HG03439 (cell line): ENCODE results near the gene SMAD7.

Source experiments
- ATAC-seq: cut with Tn5 transposase; IDR thresholded peaks from one replicate; pipeline ENCODE4 v1.9.1; 2021; ENCODE audit warnings: mild to moderate bottlenecking, moderate library complexity; ENCODE audit not compliant: unreplicated experiment

The SMAD7 gene, protein sequence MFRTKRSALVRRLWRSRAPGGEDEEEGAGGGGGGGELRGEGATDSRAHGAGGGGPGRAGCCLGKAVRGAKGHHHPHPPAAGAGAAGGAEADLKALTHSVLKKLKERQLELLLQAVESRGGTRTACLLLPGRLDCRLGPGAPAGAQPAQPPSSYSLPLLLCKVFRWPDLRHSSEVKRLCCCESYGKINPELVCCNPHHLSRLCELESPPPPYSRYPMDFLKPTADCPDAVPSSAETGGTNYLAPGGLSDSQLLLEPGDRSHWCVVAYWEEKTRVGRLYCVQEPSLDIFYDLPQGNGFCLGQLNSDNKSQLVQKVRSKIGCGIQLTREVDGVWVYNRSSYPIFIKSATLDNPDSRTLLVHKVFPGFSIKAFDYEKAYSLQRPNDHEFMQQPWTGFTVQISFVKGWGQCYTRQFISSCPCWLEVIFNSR

DNA sequence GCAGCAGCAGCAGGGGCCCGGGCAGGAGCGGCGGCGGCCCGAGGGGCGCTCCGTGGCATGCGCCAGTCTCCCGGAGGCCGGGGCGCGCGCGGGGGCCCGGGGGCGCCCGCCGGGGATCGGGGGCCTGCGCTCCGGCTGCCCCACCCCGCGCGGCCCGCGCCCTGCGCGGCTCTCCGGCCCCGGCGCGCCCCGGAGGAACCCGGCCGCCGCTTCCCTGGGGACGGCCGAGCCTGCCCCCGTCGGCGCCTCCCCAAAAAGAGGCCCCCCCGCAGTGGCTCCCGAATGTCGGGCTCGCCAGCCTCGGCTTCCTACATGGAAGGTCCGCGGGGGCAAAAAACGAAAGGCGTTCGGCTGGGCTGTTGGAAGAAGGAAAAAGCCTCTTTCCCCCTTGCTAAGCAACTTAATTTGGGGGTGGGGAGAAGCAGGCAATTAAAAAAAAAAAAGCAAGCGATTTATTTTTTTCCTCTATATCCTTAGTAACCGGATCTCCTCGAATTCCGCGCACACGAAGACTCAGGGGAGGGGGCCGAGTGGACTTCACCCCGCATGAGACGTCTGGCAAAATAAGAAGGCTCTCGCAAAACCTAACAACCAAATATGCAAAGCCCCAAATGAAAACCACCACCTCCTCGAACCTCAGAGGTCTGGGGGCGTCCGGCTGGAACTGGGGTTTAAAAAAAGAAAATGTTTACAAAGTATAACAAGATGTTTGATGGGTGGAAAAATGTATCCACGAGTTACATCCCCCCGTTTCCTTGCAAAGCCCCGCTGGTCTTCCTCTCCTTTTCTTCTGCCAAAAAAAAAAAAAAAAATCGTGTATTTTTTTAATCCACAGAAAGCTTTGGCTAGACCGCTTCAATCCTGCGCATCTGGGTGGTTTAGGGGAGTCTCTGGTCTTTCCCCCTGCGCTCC lies at the start of gene SMAD7:
Gene SMAD7, minus strand, starts transcription at position 430 of the 912 bp plus-strand sequence. CDS start 541 bp downstream, outside the sequence.
- ATAC-seq: no peak

DNA sequence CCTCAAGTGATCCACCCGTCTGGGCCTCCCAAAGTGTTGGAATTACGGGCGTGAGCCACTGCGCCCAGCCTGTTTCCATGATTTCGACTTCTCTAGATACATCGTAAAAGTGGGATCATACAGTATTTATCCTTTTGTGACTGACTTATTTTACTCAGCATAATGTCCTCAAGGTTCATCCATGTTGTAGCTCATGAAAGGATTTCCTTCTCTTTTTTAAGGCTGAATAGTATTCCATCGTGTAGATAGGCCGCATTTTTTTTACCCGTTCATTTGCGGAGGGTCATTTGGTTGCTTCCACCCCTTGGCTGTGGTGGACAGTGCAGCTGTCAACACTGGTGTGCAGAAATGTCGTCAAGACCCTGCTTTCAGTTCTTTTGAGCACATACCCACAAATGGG lies 48.8 kb upstream of the SMAD7 start:
- ATAC-seq: no peak

DNA sequence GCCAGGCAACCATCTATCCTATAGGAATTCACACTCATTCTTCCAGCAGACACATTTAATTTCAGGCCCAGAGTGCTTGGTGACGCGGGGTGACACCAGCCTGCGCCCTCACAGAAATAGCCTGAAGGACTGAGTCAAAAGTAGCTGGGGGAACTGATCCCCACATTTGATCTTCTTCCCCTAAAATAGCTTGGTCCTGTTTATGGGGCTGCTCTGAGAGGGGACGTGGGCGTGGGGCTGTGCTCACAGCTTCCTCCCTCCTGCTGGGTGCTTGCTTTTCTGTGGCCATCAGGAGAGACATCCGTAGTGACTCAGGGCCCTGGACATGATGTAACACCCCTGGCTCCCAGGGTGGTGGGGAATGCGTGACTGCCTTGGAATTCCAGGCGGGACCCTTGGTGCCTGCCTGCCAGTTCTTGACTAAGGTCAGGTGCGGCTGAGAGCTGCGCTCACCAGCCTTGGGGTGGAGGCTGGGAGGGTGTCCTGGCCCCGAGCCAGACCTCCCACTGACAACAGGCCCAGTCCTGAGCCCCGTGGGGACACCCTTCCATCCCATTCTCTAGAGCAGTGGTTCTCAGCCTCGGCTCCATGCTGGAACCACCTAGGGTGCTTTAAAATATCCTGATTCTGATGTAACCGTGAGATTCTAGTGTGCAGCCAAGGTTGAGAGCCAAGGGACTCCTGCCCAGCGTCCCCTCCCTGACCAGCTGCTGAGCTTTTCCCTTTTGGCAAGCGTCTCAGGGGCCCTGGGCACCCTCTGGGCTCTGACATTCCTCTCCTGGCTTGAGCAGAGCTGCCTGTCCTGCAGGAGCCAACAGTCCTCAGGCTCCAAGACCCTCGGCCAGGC lies 47.4 kb upstream of the SMAD7 start:
- no peak for ATAC-seq

DNA sequence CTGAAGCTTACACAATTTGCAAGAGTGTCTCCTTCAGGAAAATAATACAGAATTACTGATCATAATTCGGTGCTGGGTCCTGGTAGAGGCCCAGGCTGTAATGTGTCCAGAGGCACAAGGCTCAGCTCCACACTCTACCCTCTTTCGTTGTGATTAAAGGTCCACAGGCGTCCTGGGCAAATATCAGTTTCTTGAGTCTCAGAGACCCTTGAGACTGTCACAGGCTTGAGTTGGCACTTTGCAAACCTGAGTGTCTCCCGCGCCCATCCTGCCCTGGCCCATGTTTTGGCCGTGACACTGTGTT lies 46.9 kb upstream of the SMAD7 start:
- ATAC-seq: no peak

DNA sequence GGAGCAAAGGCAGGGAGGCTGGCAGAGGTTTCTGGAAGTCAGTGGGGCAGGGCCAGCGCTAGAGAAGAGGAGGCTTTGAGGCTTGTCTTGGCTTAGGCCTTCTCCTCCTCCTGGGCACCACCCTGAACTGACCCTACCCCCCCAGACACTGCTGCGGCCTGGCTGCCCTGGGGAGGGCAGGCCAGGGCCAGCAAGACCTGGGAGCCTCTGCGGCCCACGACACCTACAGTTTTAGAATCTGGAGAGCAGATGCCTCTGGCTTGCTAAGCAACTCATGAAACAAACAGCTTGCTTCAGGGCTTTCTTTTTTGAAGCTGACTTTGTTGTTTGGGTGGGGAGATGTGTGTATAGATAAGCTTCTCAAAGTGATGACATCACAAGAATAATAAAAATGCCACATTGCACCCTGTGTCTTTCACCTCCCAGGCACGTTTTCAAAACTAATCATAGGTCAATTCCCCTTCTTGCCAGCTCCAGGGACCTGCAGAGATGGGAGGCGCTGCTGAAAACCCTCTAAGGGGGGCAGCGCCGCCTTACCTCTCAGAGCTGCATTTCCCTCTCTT lies 46.2 kb upstream of the SMAD7 start:
- no peak for ATAC-seq

DNA sequence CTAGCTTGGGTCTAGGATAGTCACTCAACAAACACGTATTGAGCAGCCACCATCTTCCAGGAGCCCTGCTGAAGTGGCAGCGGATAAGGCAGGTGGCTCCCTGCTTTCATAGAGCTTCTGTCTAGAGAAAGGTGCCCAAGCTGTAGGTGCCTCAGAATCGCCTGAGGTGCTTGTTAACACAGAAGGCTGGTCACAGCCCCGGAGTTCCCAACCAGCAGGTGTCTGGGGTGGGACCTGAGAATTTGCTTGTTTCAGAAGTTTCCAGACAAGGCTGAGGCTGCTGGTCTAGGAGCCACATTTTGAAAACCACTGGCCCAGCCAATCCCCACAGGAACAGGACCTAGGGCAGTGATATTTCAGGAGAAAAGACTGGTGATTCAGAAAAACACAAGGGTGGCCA lies 45.3 kb upstream of the SMAD7 start:
- no peak for ATAC-seq

DNA sequence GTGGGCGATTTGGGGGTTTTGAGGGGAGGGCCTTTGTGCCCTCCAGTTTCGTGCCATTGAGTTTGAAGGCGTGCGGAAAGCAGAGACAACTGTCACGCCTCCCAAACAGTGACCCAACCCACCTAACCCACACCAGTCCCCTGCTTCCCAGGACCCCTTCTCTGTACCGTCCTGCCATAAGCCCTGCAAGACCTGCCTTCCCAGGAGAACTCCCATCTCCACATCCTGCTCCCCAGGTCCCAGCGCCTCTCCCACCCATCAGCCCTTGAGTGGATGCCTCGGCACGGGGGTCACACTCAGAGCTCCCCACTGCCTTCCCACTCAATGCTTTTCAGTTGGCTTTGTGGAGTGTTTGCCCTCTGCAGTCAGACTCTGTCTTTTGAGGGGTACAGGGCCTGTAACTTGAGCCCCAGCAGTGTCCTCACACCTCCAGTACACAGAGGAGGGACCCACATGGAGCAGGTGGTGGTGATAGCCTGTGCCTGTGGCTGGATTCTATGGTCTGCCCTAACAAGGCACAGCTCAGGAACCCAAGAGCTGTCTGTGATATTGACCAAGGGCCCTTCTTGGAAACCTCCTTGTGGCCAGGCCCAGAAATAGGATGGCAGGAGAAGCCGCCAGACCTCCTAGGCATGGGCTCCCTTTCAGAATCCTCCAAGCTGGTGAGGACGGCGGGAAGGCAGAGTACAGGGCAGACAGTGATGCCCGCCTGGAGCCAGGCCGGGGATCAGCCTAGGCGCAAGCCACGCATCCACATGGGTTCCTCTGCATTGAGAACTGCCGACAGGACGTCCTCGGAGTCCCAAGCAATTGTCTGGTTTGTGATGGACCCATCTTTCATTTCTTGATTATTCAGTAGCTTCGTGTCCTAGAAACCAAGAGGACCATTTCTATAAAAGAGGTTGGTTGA lies 44.4 kb upstream of the SMAD7 start:
- ATAC-seq: no peak

DNA sequence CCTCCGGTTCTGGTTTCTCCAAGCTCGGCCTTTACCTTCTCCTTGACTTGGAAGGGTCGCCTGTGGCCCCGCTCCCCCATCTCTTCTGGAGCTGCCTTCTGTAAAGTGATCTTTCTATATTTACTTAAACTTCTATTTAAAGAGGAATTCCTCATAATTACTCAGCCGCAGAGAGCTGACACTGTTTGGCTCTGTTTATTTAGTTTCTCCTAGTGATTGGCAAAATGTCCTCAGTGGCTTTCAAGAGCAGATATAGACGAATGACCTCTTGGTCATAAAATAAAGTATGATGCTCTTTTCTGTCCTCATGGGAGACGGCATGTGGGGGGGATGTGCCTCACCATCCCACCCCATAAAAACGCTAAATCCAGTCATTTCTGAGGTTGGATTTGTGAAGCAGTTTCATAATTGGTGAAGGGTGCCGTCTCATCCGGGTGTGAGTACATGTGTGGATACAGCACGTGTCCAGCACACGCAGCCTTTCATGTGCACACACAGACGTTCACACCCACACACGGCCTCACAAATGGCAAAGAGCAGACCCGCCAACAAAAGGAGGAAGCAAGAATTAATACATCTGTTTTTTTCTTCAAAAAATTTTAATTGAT lies 43.4 kb upstream of the SMAD7 start:
- no peak for ATAC-seq

DNA sequence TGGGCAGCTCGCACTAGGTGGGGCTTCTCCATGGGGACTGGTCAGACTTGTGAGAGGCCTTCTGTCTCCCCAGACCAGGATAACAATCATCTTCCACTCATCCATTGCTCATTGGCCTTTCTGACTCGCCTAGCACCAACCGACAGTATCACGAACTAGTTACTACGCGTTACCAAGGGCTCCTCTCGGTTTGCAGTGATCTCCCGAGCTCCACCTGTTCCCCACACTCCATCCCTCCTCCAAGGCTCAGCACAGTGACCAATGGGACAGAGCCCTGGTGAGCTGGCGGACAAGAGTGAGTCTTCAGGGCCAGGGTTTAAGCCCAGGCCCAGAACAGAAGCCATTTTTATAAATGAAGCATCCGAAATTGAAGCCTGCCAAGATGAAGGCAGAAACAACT lies 42.8 kb upstream of the SMAD7 start:
- no peak for ATAC-seq

DNA sequence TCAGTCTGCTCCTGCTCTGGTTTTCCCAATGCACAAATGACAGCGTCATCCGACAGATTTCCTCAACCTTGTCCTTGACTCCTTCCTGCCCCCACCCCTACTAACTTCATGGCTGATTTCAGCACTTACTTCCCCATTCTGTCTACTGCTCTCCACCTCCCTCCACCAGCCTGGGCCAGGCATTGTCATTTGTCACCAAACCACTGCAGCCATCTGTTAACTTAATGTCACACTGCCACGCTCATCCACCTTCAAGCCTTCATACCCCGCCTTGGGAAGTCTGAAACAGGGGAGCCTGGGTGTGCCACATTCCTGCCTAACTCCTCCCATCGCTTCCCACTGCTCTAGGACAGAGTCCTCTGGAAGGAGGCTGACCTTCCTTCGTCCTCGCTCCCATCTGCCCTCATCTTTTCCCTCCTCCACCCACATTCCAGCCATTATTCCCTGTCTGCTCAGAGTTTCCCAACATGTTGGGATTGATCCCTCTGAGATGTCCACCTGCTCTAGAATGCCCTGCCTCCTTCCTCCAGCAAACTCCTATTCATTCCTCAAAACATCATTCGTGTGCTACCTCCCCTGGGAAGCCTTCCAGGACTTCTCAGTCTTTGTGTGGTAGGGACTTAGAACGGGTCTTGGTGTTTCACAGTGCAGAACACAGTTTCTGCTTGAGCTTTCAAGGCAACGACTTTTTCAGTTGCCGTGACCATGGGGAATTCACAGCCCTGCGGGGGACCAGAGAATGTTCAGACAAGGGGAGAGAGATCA lies 42.2 kb upstream of the SMAD7 start:
- no peak for ATAC-seq

DNA sequence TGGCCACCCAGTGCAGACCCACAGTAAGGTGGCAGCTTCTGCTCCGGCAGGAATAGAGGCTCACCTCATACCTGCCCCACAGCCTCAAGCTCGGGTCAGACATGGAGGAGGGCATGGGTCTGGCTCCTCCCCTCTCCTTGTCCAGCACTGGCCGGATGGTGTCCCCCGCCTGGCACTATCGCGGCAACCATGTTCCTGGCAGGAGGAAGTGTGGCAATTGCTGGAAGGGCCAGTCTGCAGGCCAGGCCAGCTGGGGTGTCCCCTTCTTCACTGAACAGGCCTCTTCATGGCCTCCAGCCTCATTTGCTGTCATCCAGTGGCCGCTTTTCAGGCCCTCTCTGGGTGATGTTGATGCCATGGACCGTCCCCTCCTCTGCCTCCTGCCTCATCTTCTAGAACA lies 41.4 kb upstream of the SMAD7 start:
- ATAC-seq: no peak

DNA sequence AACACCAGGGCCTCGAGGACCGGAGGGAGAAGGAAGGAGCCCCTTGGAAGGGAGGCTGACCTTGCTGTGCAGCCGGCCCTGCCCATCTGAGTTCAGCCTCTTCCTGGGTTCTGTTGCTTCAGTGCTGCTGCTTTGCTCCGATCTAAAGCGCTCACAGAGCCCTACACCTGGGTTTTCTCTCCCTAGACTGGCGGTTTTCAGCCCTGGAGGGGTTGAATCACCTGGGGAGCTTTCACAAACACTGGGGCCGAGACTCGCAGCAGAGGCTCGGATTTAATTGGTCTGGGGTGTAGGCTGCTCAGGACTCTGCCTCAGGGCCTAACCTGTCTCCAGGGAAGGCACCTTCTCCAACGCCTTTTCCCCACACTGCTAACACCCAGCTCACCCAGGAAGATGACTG lies 40.9 kb upstream of the SMAD7 start:
- no peak for ATAC-seq

DNA sequence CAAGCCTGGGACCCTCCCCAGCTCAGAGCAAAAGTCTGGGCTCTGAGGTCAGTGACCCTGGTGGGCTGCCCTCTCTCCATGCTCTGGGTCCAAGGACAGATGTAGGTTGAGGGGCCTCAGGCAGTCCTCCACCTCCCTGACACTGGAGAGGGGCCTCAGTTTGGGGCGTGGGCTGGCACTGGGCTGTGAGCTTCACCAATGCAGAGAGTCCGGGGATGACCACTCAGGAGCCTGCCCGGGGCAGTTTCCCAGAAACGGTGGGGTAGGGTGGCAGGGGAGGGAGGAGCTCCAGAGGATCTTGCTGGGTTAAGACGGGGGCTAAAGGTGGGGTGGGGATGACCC lies 40.5 kb upstream of the SMAD7 start:
- no peak for ATAC-seq

DNA sequence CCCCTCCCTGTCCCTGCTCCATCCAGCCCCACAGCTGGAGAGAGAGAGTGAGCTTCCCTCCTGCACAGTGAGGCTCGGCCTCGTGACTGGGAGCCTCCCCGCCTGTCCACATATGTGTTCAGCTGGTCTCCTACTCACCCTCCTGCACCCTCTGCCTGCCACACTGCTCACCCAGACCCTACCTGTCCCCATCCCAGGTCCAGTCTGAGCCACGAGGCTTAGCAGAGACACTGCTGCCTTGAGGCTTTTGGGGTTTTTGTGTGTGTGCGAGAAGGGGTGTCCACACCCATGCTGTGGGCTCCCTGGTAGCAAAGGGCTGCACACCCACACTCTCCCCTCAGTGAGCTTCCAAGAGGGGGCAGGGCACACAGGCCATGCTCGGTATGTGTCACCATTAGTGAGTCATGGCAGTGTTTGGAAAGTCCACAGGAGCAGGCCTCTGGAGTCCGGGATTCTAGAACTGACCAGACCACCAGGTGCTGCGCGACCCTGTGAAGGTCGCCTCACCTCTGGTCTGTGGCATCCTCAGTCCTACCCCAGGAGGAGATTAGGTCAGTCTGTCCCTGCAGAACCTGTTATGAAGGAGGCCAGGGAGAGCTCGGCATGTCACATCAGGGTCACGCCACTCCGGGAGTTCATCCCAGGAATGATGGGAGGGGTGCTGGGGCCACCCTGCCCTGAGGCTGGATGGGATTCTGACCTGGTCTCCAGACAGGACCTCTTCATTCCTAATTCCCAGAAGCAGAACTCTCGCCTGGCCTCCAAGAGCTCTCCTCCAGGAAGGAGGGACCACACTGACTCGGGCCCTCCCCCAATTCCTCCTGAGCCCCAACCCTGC lies 39.9 kb upstream of the SMAD7 start:
- no peak for ATAC-seq

DNA sequence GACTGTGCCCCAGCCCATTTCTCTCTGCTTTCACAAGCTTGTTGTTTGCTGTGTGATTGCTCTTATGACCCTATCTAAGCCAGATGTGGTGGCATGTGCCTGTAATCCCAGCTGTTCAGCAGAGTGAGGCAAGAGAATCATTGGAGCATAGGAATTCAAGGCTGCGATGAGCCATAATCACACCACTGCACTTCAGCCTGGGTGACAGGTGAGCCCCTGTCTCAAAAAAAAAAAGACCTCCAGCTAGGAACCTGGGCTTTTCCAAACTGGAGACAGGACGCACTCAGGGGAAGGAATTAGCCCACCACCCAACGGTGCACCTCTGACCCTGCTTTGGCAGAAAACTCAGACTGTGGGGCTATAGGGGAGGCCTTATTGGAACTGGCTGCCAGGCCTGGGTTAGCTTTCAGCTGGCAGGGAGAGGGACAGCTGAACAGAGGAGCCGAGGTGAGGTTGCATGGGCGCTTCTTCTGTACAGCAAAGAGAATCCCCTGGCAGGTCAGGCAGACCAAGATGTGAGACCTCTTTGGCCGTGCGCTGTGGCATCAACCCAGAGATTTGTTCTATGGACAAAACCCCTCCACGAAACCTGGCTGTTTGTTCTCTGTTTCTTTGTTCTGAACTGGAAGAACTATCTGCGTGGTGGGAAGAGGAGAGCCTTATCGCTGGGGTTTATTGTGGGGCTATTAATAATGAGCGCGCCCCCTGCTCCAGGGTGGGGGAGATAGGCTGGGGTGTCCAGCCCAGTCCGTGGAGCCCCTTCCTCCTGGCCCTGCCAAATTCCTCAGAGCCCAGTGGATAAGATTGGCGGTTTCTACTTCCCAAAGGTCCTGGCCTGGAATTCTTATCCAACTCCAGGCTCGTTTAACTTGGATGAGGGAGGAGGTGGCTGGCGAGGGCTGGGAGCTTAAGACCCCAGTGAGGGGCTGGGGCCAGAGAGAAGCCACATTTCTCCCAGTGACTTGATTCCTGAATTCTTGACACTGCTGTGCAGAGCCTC lies 38.8 kb upstream of the SMAD7 start:
- ATAC-seq: no peak

DNA sequence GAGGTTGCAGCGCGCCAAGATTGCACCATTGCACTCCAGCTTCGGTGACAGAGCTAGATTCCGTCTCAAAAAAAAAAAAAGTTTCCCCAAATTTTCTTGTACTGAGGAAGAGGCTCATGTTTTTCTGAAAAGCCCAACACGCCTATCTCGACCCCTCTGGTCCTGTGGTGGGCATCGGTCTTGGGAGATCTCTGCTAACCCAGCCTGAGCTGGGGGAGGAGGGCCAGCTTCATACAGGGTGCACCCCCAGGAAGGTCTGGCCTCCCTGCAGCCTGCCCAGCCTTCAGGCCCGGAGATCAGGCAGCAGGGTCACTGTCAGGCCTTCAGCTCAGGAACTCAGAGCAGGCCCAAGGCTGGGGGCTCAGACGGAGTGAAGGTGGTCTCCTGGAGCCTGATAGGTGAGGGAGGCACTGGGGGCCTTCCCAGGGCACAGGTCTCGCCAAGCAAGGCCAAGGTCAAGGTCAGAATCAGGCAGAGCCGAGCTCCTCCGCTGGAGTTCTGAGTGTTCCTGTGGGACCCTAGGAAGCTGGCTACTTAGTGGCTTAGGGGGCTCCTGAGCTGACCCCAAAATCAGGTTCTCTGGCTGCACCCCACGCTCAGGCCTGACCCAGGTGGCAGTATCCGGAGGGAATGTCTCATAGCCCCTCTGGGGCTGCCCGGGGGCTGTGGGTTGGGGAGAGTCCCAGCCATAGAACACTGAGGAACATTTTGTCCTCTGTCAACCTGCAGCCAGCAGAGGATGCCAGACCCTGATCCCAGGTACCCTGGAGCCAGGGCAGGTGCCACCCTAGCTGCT lies 37.9 kb upstream of the SMAD7 start:
- no peak for ATAC-seq
